HG03460 (cell line): Measurements from ENCODE around the gene MUC16.
"Not testable (repeated sequence)": the region's sequence is repeated elsewhere in the genome, so short reads cannot be mapped to it uniquely, and the experiment has no call there.

ENCODE experiments used
- ATAC-seq: cut with Tn5 transposase; IDR thresholded peaks from one replicate; pipeline ENCODE4 v1.9.1; 2021; ENCODE audit not compliant: unreplicated experiment

MUC16 gene

DNA sequence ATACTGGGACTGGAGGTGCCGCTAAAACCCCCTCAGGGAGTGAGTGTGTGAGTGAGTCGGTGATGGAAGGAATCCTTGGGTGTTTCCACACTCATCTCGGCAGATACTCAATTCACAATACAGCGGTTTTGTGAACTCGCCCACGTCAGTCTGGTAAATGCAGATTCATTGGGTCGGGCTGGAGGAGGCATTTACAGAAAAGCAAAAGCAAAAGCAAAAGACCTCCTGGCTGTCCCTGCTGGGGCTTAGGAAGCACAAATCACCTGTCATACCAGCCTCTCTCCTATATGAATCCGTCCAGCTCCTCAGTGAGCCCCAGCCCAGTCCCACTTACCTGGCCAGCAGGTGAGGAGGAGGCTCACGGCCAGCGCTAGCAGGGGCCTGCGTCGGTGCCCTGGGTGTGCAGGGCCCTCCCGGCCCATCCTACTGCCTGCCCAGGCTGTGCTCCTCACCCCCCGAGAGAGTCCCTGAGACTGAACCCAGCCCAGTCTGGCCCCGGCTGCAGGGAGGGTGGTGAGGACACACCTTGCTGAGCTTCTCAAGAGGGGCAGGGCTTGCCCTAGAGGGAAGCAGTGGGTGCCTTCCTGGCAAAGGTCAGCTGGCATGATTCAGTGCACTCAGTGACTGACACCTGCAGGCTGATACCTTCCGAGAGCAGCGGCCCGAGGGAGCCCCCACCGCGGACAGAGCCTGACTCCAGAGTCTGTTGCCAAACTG is at the start of gene MUC16:
TSS of gene MUC16 (minus strand) at position 475 of the 717 bp plus-strand sequence.
- no peak for ATAC-seq

DNA sequence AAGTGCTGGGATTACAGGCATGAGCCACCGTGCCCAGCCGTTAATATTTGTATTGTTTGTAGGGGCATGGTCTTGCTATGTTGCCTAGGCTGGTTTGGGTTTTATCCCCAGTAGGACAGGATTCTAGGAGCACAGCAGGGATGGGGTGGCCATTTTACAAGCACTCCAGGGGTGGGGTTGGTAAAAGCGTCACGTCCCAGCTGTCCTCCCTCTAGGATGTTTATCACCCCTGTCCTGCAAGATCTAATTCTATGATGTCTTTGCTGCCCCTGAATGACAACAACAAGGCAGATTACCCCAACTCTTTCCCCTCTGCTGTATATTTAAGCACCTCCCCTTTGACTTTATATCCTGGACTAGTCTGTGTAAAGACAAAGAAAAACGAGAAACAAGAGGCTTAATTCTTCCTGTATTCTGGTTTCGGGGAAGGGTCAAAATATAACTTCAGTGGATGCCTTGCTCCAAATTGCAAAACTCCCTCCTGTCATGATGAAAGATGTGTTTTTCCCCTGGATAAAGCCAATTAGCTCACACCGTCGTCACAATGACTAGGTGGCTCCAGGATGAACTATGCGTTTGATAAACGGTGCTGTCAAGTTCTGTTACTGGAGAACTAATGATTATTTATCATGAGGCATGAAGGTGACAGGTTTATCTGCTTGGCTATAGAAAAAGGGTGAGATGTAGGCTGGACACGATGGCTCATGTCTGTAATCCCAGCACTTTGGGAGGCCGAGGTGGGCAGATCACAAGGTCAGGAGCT is 48.9 kb upstream of the MUC16 start:
- no peak for ATAC-seq

DNA sequence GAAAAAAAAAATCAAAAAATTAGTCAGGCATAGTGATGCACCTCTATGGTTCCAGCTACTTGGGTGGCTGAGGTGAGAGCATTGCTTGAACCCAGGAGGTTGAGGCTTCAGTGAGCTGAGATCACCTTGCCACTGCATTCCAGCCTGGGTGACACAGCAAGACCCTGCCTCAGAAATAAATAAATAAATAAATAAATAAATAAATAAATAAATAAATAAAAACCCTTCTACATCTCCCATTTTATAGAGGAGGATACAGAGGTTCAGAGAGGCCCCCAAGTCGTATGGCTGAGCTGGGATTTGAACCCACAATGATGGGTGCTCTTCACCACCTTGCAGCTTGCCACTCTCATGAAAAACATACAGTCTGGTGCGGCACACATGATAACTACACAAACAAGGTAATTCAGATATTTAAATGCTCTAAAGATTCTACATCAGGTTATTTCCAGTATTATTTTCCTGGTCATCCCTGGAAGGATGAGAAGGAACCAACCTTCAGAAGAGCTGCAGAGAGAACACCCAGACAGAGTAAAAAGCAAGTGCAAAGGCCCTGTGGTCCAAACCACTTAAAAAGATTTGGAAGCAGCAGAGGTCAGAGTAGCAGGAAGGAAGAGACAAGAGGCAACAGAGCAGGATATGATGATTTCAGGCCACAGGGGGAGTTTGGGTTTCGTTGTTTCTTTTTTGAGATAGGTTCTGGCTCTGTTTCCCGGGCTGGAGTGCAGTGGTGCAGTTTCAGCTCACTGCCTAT is 47.5 kb upstream of the MUC16 start:
- ATAC-seq, result no peak

DNA sequence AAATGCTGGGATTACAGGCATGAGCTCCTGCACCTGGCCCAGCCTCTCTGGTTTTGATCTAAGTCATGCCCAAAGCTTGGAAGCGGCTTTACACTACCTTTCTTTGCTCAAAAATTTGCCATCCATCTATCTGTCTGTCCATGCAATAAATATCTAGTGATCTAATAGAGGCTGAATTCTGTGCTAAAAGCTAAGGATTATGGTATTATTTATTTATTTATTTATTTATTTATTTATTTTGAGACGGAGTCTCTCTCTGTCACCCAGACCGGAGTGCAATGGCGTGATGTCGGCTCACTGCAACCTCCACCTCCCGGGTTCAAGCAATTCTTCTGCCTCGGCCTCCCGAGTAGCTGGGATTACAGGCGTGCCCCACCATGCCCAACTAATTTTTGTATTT is 45.9 kb upstream of the MUC16 start:
- ATAC-seq, result not testable (repeated sequence)

DNA sequence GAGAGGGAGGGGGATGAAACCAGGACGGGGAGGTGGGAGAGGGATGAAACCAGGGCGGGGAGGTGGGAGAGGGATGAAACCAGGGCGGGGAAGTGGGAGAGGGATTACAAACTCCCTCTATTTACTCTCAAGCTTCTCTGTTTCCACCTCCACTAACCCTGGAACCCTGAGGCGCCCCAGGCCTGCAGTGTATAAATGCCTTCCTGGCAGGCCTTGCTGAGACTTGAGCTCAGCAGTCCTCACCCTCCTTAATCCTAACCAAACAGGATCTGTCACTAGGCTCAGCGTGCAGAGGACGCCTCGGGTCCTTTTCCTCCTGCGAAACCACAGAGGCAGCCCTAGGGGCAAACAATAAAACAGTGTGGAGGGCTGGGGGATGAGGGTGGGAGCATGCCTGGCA is 44.6 kb upstream of the MUC16 start:
- ATAC-seq, result no peak

DNA sequence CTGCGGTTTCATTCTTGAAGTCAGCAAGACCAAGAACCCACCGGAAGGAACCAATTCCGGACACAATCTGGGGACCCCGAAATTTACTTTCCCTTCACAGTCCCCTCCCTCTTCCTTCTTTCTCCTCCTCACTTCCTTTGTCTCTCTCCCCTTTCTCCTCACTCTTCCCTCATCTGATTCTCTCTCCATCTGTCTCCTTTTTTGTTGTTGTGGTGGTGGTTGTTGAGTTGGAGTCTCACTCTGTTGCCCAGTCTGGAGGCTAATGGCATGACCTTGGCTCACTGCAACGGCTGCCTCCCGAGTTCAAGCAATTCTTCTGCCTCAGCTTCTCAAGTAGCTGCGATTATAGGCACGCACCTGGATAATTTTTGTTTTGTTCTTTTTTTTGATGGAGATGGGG is 44.0 kb upstream of the MUC16 start:
- ATAC-seq, result no peak

DNA sequence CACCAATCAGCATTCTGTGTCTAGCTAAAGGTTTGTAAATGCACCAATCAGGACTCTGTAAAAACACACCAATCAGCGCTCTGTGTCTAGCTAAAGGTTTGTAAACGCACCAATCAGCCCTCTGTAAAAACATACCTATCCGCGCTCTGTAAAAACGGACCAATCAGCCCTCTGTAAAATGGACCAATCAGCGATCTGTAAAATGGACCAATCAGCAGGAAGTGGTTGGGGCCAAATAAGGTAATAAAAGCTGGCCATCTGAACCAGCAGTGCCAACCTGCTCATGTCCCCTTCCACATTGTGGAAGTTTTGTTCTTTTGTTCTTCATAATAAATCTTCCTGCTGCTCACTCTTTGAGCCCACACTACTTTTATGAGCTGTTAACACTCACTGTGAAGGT is 43.5 kb upstream of the MUC16 start:
- ATAC-seq, result not testable (repeated sequence)

DNA sequence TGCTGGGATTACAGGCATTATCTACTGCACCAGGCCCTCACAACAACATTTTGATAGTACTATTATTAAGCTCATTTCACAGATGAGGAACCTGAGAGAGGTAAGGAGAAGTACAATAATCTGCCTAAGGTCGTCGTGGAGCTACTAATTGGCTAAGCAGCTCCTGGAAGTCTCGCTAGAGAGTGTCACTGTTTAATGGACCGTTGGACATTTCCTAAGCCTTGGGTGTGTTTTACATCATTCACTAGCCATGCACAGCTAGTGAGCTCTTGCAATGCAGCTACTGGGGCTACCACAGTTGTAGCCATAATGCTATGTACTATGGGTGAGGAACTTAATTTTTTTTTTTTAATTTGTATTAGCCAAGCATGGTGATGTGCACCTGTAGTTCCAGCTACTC is 42.7 kb upstream of the MUC16 start:
- ATAC-seq, result no peak

DNA sequence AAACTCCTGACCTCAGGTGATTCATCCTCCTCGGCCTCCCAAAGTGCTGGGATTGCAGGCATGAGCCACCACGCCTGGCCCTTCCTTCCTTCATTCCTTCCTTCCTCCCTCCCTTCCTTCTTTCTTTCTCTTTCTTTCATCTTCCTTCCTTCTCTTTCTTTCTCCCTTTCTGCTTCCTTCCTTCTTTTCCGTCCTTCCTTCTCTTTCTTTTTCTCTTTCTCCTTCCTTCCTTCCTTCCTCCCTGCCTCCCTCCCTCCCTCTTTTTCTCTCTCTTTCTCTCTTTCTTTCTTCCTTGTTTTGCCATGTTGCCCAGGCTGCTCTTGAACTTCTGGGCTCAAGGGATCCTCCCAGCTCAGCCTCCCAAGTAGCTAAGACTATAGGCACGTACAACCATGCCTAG is 36.5 kb upstream of the MUC16 start:
- ATAC-seq, result no peak

DNA sequence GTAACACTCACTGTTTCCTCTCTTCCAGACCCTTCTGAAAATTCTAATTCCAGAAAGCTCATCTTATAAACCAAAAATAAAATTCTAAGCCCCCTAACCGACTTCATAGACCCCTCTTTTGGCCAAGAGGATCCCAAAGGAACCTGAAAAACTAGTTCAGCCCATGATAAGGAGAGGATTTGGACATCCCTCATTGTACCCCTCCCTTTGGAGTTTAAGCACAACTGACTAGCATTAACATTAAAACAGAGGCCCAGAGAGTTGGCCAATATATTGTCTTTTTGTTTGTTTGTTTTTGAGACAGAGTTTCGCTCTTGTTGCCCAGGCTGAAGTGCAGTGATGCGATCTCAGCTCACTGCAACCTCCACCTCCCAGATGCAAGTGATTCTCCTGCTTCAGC is 34.2 kb upstream of the MUC16 start:
- ATAC-seq, result no peak

DNA sequence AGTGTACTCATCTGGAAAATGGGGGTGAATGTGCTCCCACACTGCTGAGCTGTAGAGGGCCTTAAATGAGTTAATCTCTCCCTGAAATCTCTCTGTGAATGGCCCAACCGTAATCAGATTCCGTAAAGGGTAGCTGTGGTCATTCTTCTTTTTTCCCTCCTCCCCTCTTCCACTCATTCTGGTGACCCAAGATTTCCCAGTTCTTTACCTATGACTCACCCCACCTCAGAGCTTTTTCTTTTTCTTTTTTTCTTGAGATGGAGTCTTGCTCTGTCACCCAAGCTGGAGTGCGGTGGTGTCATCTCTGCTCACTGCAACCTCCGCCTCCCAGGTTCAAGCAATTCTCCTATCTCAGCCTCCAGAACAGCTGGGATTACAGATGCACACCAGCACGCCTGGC is 33.3 kb upstream of the MUC16 start:
- ATAC-seq, result no peak

DNA sequence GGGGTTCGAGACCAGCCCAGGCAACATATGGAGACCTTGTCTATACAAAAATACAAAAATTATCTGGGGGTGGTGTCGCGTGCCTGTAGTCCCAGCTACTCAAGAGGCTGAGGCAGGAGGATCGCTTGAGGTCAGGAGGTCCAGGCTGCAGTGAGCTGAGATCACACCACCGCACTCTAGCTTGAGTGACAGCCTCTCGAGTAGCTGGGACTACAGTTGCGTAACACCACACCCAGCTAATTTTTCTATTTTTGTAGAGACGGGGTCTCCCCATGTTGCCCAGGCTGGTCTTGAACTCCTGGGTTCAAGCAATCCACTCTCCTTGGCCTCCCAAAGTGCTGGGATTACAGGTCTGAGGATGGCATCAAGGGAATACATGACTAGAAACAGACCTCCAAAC is 30.8 kb upstream of the MUC16 start:
- ATAC-seq, result no peak

DNA sequence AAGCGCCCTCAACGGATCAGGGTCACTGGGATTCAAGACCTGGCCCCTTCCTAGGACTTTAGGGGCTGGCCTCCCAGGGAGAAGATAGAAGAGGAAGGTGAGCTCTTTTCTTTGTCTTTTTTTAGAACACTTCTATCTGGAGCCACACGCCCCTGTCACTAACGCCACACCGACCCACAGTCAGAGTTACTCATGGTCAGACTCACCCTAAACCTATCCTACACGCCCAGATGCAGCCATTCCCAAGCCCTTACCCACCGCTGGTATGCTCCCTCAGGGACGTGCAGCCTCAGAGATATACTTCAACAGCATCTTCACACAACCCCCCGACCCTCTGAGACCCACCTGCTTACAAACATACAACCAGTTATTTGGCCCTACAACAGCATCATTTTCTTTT is 29.9 kb upstream of the MUC16 start:
- ATAC-seq, result no peak

DNA sequence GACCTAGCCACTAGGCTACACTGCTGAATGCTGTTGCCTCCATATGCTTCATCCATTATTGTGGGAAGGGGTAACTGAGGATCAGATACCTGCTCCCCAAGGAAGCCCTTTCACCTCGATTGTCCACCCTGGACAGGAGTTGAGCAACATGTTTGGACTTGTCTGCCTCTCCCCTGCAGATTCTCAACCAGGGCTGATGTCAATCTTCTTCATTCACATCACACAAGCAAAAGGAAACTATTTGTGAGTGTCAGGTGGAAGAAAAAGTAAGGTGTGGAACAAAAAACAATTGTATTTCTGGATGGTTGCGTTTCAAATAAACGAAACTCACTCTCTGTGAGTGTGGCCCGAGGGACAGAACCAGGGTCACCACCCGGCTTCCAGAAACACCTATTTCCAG is 29.5 kb upstream of the MUC16 start:
- ATAC-seq, result no peak

DNA sequence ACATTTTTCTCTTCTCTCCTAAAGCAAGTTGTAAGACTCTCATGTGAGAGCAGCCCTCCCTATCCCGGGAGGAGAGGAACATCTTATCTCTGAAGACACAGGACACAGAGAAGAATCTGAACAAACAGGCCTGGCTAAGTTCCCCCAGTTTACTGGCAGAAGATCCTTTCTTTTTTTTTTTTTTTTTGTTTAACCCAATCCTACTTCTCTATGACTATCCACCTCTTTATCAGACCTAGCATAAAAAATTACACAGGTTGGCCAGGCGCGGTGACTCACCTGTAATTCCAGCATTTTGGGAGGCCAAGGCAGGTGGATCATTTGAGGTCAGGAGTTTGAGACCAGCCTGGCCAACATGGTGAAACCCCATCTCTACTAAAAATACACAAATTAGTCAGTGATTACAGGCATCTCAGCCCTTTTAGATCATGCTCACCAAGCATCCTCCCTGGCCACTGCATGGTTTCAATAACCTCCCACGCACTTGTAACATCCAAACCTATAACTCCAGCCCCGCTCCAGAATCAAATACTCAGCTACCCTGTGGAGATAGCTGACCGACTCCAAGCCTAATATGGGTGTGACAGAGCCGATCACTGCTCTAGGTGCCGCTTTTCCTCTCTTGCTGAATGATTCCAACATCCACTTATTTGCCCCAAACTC is 27.3 kb upstream of the MUC16 start:
- ATAC-seq, result no peak

DNA sequence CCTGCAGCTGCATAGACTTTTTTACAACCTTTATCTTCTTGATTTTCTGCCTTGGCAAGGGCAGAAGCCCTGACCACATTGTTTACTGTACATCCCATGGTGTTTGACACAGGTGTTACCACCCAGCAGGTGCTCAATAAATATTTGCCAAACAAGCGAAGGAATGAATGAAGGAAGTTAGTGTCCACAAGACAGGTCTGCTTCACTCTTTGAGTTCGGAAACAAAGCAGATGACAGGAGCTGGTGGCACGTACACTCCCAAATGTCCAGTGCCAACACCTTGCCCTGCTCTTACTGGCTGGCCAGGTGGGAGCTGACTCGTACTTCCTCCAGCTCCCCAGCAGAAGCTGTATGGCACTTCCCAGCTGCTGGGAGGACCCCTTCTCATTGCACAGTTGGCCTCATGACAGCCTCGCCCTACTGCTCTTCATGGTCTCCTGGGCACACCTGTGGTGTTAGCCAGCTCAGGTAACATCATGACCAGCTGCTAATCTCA is 22.0 kb upstream of the MUC16 start:
- ATAC-seq, result no peak

DNA sequence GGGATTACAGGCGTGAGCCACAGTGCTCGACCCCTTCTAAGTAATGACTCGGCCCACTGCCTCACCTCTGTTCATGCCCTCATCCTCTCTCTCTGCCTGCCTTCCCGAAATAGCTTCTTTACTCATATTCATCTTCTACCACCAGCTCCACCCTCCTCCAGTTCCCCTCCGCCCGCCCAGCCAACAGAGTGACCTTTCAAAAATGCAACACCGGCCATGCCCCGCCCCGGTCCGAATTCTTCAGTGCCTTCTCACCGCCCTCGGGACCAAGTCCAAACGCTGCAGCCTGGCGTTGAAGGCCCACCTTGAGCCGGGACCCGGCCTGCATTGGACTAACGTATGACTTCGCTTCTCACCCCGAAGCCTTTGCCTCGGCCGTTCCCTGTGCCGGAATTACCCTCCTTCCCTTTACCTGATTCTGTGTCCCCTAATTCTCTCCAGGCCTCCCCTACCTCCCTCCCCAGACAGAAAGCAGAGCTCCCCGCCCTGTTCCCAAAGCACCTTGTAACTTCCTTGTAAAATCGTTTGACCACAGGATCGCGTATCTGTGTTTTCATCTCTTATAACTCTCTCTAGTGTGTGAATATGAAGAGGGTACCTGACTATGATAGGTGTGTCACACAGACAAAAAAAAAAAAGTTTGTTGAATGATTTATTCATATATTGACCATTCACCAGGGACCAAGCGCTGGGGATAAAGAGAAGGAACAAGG is 8.1 kb upstream of the MUC16 start:
- no peak for ATAC-seq

DNA sequence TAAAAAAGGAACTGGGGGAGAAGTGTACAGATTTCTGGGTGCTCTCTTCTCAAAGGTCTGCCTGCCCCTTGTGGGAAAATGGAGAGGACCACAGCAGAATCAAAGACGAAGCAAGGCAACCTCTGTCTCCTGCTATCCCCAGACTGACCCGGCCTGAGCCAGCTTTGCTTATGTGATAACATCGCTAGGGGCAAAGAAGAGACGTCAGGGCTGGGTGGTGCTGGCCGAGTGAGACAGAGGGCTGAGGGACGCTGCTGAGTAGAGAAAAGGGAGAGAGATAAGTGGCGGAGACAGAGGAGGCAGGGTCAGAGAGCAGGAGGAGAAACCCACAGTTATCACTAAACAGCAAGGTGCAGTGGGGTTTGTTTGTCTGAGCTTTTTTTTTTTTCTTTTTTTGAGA is 4.6 kb upstream of the MUC16 start:
- ATAC-seq, result no peak

DNA sequence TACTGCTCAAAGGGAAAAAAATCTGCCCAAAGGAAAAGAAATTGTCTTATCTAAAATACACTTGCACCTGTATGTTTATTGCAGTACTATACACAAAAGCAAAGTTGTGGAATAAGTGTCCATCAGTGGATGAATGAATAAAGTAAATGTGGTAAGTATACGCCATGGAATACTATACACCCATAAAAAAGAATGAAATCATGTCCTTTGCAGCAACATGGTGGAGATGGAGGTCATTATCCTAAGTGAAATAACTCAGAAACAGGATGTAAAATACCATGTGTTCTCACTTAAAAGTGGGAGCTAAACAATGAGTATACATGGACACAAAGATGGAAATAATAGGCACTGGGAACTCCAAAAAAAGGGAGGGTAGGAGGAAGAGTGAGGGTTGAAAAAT is 3.8 kb upstream of the MUC16 start:
- no peak for ATAC-seq

DNA sequence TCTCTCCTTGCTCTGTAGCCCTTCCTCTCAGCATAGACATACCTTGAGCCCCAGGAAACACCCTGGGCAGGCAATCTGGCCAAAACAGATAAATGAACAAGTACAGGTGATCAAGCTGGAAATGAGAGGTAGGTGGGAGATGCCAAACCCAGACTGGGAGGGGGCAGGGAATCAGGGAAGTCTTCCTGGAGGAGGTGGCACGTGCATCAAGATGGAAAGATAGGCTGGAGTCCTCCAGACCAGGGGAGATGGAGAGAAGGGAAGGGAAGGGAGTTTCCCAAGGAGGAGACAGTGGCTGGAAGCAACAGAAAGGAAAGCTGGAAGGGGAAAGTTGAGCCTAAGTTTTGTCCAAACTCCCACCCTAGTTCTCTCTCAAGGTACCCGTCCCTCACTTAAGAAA is 1.7 kb upstream of the MUC16 start:
- ATAC-seq, result no peak

DNA sequence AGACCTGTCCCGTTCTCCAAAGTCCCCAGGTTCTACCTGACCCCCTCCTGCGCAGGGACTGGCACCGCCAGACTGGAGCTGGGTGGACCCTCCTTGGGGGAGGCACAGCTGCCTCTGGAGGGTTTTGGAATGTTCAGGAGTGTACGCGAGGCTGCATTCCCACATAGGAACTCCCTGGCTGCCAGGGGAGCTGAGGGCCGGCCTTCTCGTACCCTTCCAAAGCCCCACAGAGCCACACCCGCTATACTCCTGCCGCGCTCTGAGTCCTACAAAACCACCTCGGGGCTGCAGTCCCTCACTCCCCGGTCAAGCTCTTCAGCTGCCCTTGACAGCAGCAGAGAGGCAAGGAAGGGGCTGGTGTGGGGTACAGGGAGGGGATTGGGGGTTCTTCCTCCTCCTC is 484 bp upstream of the MUC16 start:
- no peak for ATAC-seq
